DMS153 (cell line): ENCODE measurements around the gene LYPLA2.

Source experiments
- DNase-seq: peaks from one replicate; lab custom pipeline; 2025; lab: John Stamatoyannopoulos, UW

LYPLA2 gene

GRCh38 chr1:23837908-23838307 lies 47.0 kb downstream of the LYPLA2 start:
- no peak for DNase-seq

GRCh38 chr1:23838401-23838866 lies 47.5 kb downstream of the LYPLA2 start:
- no peak for DNase-seq

- no peak for DNase-seq
Measured at GRCh38 chr1:23843644-23844043, 52.7 kb downstream of the LYPLA2 start.
